GM18858 (cell line): ENCODE measurements around the gene EWSR1.
"Not testable (repeated sequence)": the region's sequence is repeated elsewhere in the genome, so short reads cannot be mapped to it uniquely, and the experiment has no call there.

ENCODE experiments used
- ATAC-seq: cut with Tn5 transposase; IDR thresholded peaks from one replicate; pipeline ENCODE4 v1.9.1; 2021; ENCODE audit not compliant: unreplicated experiment

The EWSR1 gene

DNA sequence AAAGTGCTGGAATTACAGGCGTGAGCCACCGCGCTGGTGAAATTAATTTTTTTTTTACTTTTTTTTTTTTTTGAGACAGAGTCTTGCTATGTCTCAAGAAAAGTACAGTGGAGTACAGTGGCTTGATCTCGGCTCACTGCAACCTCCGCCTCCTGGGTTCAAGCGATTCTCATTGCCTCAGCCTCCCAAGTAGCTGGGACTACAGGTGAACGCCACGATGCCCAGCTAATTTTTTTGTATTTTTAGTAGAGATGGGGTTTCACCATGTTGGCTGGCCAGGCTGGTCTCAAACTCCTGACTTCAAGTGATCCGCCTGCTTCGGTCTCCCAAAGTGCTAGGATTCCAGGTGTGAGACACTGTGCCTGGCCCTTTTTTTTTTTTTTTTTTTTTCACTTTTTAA, 20.2 kb upstream of the EWSR1 start:
- ATAC-seq: not testable (repeated sequence)

DNA sequence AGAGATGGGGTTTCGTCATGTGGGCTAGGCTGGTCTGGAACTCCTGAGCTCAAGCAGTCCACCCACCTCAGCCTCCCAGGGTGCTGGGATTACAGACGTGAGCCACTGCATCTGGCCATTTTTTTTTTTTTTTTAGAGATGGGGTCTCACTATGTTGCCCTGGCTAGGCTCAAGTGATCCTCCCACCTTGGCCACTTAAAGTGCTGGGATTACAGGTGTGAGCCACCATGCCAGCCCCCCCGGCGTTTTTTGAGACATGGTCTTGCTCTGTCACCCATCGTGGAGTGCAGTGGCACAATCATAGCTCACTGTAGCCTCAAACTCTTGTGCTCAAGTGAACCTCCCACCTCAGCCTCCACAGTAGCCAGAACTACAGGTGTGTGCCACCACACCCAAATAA, 16.8 kb upstream of the EWSR1 start:
- no peak for ATAC-seq

- no peak for ATAC-seq
These were observed 15.8 kb upstream of the EWSR1 start for GRCh38 chr22:29251981-29252911.

DNA sequence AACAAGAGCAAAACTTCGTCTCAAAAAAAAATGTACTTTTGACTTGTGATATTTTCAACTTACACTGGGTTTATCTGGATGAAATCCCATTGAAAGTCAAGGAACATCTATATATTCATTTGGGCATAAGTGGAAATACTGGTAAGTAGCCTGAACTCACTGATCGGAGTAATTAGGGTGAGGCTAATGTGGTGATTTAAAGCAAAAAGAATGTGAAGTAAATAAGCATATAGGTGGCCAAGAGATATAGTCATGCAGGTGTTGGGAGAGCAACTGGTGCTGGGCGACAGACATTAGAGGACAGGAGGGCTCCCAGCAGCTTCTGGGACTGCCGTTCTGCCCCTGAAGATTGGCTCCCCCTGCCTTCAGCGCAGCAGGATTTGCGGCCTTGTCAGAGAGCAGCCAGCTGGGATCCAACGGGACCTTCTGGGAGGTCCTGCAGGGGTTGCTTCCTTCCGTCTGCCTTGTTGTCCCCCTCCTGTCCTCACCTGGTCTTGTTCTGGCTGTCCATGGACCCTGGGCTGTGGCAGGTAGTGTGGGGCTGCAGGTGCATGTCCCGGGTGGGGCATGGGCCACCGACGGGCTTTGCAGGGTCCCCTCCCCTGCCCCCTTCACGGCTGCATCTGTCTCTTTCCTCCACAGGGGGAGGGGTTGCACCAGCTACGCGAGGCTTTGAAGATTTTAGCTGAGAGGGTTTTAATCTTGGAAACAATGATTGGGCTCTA, 14.3 kb upstream of the EWSR1 start:
- ATAC-seq: no peak

DNA sequence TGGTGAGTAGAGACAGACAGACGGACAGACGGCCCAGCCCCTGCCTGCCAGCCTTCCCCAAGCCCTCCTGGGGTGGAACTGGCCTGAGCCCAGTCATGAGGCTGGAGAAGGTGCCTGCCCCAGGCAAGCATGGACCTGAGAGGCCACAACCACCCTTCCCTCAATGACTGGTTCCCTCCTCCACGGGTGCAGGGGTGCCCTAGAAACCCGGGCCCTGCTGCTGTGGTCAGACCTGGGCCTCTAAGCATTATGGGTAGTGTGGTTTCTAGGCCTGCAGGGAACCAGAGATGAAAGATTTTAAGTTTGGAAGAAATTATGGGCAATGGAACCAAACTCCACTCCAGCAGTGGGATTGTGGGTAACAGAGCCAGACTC, 13.8 kb upstream of the EWSR1 start:
- ATAC-seq: no peak

DNA sequence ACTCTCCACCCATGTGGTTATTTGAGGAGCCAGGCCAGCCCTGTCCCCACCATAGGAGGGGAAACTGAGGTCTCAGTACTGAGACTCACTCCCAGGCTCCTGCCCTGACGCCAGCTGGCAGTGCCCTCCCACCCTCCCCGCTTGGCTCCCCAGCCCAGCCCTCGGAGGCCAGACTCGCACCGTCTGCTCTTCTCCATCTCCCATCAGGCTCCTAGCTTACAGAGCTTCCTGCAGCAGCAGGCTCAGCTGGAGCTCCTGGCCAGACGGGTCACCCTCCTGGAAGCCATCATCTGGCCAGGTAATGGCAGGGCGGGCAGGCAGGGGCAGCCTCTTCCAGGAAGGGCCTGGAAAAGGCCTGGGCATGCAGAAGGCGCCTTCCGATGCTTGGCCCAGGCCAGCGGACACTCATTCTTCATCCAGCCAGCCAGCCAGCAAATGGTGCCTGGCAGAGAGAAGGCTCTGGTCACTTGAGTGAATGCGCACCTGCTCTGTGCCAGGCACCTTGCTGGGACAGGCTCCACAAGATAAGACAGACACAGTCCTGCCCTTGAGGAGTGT, 12.9 kb upstream of the EWSR1 start:
- no peak for ATAC-seq

DNA sequence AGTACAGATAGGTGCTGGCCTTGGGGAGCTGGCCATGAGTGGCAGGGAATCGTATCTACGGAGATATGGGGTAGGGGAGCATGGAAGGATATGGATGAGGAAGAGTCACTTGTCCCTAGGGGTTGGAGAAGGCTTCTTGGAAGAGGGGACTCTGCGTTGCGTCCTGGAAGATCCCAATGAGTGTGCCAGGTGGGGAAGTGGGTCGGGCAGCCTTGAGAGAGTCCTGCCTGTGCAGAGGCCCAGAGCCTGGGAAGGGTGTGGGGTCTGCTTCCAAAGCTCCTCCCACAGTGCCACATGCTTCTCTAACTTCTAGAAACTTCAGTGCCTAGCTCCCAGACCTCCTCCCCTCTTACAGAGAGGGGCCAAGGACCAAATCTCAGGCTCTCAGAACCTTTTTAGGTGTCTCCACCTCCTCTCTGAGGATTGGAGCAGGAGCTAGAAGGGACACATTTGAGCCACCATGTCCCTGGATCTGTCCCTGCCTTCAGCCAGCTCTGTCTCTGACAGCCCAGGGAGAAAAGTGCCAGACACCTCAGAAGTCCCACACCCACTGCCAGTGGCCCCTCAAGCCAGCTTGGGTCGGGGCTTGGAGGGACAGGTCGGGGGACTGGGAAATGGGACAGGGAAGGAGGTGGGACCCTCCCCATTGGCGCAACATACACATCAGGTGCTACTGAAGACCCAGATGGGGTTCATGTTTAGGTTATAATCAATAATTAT, 11.3 kb upstream of the EWSR1 start:
- no peak for ATAC-seq

DNA sequence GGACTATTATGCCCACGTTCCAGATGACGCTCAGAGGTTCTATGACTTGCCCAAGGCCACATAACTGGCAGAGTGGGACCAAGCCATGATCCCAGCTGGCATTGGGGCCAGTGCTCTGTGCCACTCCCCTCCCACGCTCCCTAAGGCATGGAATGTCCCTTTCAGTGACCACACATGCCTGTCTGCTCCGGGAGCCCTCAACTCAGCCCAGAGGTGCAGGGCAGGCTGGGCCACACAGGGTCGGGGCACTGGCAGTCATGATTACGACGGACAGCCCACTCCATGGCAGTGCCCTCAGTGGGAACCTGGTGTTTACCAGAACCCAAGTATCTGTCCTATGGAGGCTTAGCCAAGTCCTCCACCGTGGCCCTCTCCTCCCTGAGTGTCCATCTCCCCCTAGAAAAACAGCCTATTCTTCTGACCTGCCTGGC, 10.3 kb upstream of the EWSR1 start:
- no peak for ATAC-seq

DNA sequence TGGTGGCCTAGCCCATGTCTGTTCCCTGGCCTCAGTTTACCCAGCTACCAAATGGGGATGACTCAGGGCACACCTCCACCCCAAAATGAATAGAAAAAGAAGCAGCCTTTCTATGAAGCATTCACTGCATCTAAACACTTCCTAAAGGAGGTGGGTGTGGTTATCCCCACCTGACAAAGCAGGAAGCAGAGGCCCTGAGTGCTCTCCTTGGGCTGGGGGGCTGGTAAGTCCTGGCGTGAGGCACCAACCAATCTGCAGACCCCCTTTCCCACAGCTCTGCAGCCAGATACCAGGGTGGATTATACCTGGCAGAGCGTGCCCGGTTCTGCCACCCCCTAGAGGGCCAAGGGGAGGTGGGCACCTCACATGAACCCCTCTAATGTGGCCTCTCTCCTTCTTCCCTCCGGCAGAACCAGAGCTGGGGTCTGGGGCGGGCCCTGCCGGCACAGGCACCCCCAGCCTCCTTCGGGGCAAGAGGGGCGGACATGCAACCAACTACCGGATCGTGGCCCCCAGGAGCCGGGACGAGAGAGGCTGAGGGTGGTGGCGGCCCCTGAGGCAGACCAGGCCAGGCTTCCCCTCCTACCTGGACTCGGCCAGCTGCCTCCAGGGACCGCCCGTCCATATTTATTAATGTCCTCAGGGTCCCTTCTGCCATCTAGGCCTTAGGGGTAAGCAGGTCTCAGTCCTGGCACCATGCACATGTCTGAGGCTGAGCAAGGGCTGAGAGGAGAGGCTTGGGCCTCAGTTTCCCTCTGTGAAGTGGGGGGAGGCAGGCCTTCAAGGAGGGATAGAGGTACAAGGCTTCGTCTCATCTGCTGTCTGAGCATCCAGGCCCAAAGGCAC, 9.4 kb upstream of the EWSR1 start:
- ATAC-seq: no peak

DNA sequence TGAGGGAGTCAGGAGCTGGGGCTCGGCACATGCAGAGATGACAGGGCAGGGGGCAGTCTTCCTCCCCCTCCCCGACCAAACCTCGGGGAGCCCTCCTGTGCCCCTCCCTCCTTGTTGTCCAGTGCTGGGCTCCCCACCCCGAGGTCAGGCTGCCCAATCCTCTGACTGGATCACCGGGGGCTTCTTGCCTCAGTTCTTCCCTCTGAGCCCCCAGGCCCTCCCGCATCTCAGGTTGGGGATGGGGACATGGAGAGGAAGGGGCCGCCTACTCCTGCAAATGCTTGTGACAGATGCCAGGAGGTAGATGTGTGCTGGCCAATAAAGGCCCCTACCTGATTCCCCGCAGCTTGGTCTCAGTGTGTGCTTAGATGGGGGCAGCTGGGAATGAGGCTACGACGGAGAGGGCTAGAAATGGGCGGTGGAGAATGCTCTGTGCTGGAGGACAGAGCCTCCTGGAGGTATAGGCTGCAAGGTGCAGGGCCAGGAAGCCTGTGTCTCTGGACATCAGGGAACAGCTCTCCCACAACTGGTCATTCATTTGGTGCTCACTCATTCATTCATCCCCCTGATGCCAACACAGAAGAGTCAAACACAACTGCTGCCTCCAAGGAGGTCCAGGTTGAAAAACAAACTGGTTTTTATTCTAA, 8.7 kb upstream of the EWSR1 start:
- ATAC-seq: no peak

GRCh38 chr22:29260031-29260560, 8.0 kb upstream of the EWSR1 start:
- no peak for ATAC-seq

GRCh38 chr22:29260601-29261315, 7.3 kb upstream of the EWSR1 start:
- ATAC-seq: no peak

GRCh38 chr22:29263791-29264276, 4.2 kb upstream of the EWSR1 start:
- ATAC-seq: no peak

GRCh38 chr22:29265305-29265704, 2.8 kb upstream of the EWSR1 start:
- no peak for ATAC-seq

- no peak for ATAC-seq
These were observed 2.1 kb upstream of the EWSR1 start for GRCh38 chr22:29265929-29266328.

- no peak for ATAC-seq
These were observed 1.3 kb upstream of the EWSR1 start for GRCh38 chr22:29266564-29267461.

- no peak for ATAC-seq
These were observed 608 bp upstream of the EWSR1 start for GRCh38 chr22:29267462-29267857.
